Liver (tissue), 9 donors: Measurements from ENCODE around the gene SULT1B1. TPM values are rescaled to one million over a fixed set of nuclear protein-coding genes. Genes with fewer than 3 reads are reported as not detected.

Experiments used
- DNase-seq: peaks from one replicate; pipeline ENCODE4 v3.0.0-alpha.2; 2017; ENCODE audit warnings: low spot score
- H3K27ac ChIP-seq, 2 donors: one replicate each; pipeline ENCODE4 v1.7.0; 2013; ENCODE audit warnings: inconsistent platforms in 2 of 2, low read length in 2 of 2, control low read depth in 1 of 2, low read depth in 1 of 2, mild to moderate bottlenecking in 1 of 2
- H3K27me3 ChIP-seq, 4 donors: one replicate each; pipeline versions ENCODE4 v1.6.1 to v1.7.0; 2013; ENCODE audit warnings: low read length in 3 of 4, inconsistent platforms in 1 of 4, mild to moderate bottlenecking in 1 of 4, moderate library complexity in 1 of 4; ENCODE audit not compliant: control insufficient read depth in 4 of 4, insufficient read depth in 4 of 4
- H3K36me3 ChIP-seq, 4 donors: one replicate each; pipeline versions ENCODE4 v1.6.1 to v1.7.0; 2013; ENCODE audit warnings: low read length in 3 of 4, mild to moderate bottlenecking in 3 of 4, low read depth in 1 of 4, moderate library complexity in 1 of 4; ENCODE audit not compliant: control insufficient read depth in 4 of 4, insufficient read depth in 3 of 4
- H3K4me1 ChIP-seq, 4 donors: one replicate each; pipeline versions ENCODE4 v1.6.1 to v1.7.0; 2013; ENCODE audit warnings: low read length in 3 of 4, mild to moderate bottlenecking in 3 of 4, moderate library complexity in 1 of 4; ENCODE audit not compliant: control insufficient read depth in 4 of 4, insufficient read depth in 4 of 4
- H3K4me3 ChIP-seq, 3 donors: one replicate each; pipeline versions ENCODE4 v1.6.1 to v1.7.0; 2013; ENCODE audit warnings: low read length in 3 of 3, control low read depth in 1 of 3, low read depth in 1 of 3, mild to moderate bottlenecking in 1 of 3
- H3K9ac ChIP-seq, 2 donors: one replicate each; pipeline ENCODE4 v1.7.0; 2013; ENCODE audit warnings: low read length in 2 of 2, mild to moderate bottlenecking in 2 of 2, moderate library complexity in 2 of 2, control low read depth in 1 of 2, low read depth in 1 of 2
- H3K9me3 ChIP-seq, 4 donors: one replicate each; pipeline versions ENCODE4 v1.6.1 to v1.7.0; 2013; ENCODE audit warnings: low read length in 3 of 4; ENCODE audit not compliant: control insufficient read depth in 4 of 4
- FOXA1 ChIP-seq: IDR thresholded peaks from 2 replicates; pipeline ENCODE4 v1.6.1; 2016; ENCODE audit warnings: antibody characterized with exemption
- FOXA2 ChIP-seq: IDR thresholded peaks from 2 replicates; pipeline ENCODE4 v1.6.1; 2016; ENCODE audit warnings: antibody characterized with exemption
- HNF4A ChIP-seq, 2 donors: conservative IDR thresholded peaks; 2 replicates each; pipeline ENCODE4 v1.6.1; 2016; ENCODE audit warnings: antibody characterized with exemption in 2 of 2, mild to moderate bottlenecking in 2 of 2
- HNF4G ChIP-seq: IDR thresholded peaks from 2 replicates; pipeline ENCODE4 v1.6.1; 2016; ENCODE audit warnings: antibody characterized with exemption
- JUND ChIP-seq, 2 donors: IDR thresholded peaks; 2 replicates each; pipeline ENCODE4 v1.6.1; 2016; ENCODE audit warnings: antibody characterized with exemption in 2 of 2
- RAD21 ChIP-seq, 2 donors: IDR thresholded peaks; 2 replicates each; pipeline ENCODE4 v1.6.1; 2016; ENCODE audit warnings: antibody characterized with exemption in 2 of 2, mild to moderate bottlenecking in 2 of 2
- SP1 ChIP-seq: IDR thresholded peaks from 2 replicates; pipeline ENCODE4 v1.6.1; 2018; ENCODE audit warnings: antibody characterized with exemption, mild to moderate bottlenecking
- TAF1 ChIP-seq: conservative IDR thresholded peaks from 2 replicates; pipeline ENCODE4 v1.6.1; 2016; ENCODE audit warnings: antibody characterized with exemption, mild to moderate bottlenecking
- YY1 ChIP-seq: IDR thresholded peaks from 2 replicates; pipeline ENCODE4 v1.6.1; 2016; ENCODE audit warnings: antibody characterized with exemption, mild to moderate bottlenecking
- WGBS: extraction: QIAGEN DNeasy Blood & Tissue Kit; methylation state at CpG from one replicate; pipeline ENCODE4 v1.1.7; 2013; 5-methylcytosine and 5-hydroxymethylcytosine counted together
- polyA plus RNA-seq, 2 donors: library from polyadenylated mRNA; stranded (reverse) in 1 of 2; unstranded in 1 of 2; fragments of 200-250 nt in 1 of 2; fragments of >200 nt in 1 of 2; fragmentation: Nextera tagmentation in 1 of 2; extraction: Ambion mirVana in 1 of 2; gene quantifications; one replicate each; pipeline versions ENCODE4 v1.2.1 to v1.2.3, GENCODE V29; 2013 to 2015
- total RNA-seq, 2 donors: library from RNA; depleted of rRNA; stranded (reverse); fragments of >200 nt; gene quantifications; one replicate each; pipeline ENCODE4 v1.2.3, GENCODE V29; 2014
- TF ChIP-seq, protein P1 (sequence below): fragments of 150-350 bp; IDR thresholded peaks from 2 replicates; pipeline ENCODE4 v1.5.1; 2017; ENCODE audit warnings: improper control_type of control experiment, low read depth, low read length; ENCODE audit not compliant: missing input control
- TF ChIP-seq, protein P2 (sequence below): IDR thresholded peaks from 2 replicates; pipeline ENCODE4 v1.6.1; 2016; ENCODE audit warnings: antibody characterized with exemption
- TF ChIP-seq, protein P3 (sequence below): IDR thresholded peaks from 2 replicates; pipeline ENCODE4 v1.6.1; 2016; ENCODE audit warnings: antibody characterized with exemption
- TF ChIP-seq, protein P4 (sequence below): IDR thresholded peaks from 2 replicates; pipeline ENCODE4 v1.6.1; 2016; ENCODE audit warnings: antibody characterized with exemption, mild to moderate bottlenecking
- TF ChIP-seq, protein P5 (sequence below): IDR thresholded peaks from 2 replicates; pipeline ENCODE4 v1.6.1; 2016; ENCODE audit warnings: antibody characterized with exemption
- donor health status: healthy.
- donor health status: healthy.
- donor health status: healthy.
- donor health status: healthy.
- donor health status: healthy.

Gene SULT1B1
- total and polyA plus RNA-seq, 4 donors, result 0.28 to 30.5 (median 14.0) TPM

DNA sequence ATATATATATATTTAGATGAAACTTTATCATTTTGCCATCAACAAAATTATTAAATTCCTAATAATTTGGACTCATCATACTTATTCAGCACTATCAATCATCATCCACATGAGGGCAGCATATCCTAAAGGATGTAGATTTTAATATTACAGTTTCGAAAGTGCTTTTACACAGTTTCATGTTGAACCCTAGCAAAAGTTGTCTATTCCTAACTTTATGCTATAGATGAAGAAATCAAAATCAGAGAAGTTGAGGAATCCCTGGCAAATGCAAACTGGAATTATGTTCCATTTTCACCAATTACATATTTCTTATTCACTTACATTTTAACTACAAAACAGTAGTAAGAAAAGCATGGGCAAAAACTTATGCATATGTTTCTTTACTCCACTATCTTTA lies 70.8 kb downstream of the SULT1B1 start:
- Histone ChIP-seq H3K4me3 (no peak overlapping the region), H3K27ac (no peak overlapping the region), H3K27me3 (no peaks in the 10 kb centered on the region), H3K36me3 (no peaks in the 10 kb centered on the region), H3K4me1 (peaks cover 0 to 7% (median 4%) of the 10 kb centered on the region in 4 donors), H3K9me3 (no peaks in the 10 kb centered on the region), H3K9ac (peak overlapping the region; percentile 47 to 73)
- DNase-seq, result no peak
- TF ChIP-seq, protein P1, sequence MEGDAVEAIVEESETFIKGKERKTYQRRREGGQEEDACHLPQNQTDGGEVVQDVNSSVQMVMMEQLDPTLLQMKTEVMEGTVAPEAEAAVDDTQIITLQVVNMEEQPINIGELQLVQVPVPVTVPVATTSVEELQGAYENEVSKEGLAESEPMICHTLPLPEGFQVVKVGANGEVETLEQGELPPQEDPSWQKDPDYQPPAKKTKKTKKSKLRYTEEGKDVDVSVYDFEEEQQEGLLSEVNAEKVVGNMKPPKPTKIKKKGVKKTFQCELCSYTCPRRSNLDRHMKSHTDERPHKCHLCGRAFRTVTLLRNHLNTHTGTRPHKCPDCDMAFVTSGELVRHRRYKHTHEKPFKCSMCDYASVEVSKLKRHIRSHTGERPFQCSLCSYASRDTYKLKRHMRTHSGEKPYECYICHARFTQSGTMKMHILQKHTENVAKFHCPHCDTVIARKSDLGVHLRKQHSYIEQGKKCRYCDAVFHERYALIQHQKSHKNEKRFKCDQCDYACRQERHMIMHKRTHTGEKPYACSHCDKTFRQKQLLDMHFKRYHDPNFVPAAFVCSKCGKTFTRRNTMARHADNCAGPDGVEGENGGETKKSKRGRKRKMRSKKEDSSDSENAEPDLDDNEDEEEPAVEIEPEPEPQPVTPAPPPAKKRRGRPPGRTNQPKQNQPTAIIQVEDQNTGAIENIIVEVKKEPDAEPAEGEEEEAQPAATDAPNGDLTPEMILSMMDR, result peak; percentile 74
- TF ChIP-seq YY1, result no peak
- TF ChIP-seq, protein P2, sequence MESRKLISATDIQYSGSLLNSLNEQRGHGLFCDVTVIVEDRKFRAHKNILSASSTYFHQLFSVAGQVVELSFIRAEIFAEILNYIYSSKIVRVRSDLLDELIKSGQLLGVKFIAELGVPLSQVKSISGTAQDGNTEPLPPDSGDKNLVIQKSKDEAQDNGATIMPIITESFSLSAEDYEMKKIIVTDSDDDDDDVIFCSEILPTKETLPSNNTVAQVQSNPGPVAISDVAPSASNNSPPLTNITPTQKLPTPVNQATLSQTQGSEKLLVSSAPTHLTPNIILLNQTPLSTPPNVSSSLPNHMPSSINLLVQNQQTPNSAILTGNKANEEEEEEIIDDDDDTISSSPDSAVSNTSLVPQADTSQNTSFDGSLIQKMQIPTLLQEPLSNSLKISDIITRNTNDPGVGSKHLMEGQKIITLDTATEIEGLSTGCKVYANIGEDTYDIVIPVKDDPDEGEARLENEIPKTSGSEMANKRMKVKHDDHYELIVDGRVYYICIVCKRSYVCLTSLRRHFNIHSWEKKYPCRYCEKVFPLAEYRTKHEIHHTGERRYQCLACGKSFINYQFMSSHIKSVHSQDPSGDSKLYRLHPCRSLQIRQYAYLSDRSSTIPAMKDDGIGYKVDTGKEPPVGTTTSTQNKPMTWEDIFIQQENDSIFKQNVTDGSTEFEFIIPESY, result no peak
- TF ChIP-seq RAD21 (IDR thresholded peaks at IDR 0.05), result peak; percentile 93 to 95
- TF ChIP-seq, protein P3, sequence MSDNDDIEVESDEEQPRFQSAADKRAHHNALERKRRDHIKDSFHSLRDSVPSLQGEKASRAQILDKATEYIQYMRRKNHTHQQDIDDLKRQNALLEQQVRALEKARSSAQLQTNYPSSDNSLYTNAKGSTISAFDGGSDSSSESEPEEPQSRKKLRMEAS, result no peak
- no peak for TF ChIP-seq FOXA1
- 0% methylated on average over 1 of the region's 1 CpG for WGBS

DNA sequence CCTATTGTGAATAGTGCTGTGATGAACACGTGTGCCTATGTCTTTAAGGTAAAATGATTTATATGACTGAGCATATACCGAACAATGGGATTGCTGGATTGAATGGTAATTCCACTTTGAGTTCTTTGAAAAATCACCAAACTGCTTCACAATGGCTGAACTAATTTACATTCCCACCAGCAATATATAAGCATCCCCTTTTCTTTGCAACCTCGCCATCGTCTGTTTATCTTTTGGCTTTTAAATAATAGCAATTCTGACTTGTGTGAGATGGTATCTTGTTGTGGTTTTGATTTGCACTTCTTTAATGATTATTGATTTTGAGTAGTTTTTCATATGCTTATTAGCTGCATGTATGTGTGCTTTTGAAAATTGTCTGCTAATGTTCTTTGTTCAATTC lies 75.6 kb downstream of the SULT1B1 start:
- no peaks in the 10 kb centered on the region for H3K9me3 ChIP-seq
- 68% methylated on average over 4 of the region's 4 CpGs for WGBS
- TF ChIP-seq HNF4A (conservative IDR thresholded peaks at IDR 0.05), result no peak
- TF ChIP-seq, protein P4, sequence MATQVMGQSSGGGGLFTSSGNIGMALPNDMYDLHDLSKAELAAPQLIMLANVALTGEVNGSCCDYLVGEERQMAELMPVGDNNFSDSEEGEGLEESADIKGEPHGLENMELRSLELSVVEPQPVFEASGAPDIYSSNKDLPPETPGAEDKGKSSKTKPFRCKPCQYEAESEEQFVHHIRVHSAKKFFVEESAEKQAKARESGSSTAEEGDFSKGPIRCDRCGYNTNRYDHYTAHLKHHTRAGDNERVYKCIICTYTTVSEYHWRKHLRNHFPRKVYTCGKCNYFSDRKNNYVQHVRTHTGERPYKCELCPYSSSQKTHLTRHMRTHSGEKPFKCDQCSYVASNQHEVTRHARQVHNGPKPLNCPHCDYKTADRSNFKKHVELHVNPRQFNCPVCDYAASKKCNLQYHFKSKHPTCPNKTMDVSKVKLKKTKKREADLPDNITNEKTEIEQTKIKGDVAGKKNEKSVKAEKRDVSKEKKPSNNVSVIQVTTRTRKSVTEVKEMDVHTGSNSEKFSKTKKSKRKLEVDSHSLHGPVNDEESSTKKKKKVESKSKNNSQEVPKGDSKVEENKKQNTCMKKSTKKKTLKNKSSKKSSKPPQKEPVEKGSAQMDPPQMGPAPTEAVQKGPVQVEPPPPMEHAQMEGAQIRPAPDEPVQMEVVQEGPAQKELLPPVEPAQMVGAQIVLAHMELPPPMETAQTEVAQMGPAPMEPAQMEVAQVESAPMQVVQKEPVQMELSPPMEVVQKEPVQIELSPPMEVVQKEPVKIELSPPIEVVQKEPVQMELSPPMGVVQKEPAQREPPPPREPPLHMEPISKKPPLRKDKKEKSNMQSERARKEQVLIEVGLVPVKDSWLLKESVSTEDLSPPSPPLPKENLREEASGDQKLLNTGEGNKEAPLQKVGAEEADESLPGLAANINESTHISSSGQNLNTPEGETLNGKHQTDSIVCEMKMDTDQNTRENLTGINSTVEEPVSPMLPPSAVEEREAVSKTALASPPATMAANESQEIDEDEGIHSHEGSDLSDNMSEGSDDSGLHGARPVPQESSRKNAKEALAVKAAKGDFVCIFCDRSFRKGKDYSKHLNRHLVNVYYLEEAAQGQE, result no peak
- TF ChIP-seq HNF4G, result no peak
- TF ChIP-seq, protein P5, sequence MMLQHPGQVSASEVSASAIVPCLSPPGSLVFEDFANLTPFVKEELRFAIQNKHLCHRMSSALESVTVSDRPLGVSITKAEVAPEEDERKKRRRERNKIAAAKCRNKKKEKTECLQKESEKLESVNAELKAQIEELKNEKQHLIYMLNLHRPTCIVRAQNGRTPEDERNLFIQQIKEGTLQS, result no peak
- no peak for TF ChIP-seq FOXA1
- TF ChIP-seq SP1, result no peak
- no peak for TF ChIP-seq JUND (IDR thresholded peaks at IDR 0.05)
- TF ChIP-seq FOXA2, result no peak
- TF ChIP-seq TAF1, result no peak

More for the DNA sequence above, 75.6 kb downstream of the SULT1B1 start:
- Histone ChIP-seq H3K27ac (no peak overlapping the region), H3K36me3 (no peaks in the 10 kb centered on the region), H3K9ac (no peak overlapping the region), H3K4me3 (no peak overlapping the region), H3K27me3 (no peaks in the 10 kb centered on the region), H3K4me1 (peaks cover 0 to 6% (median 2%) of the 10 kb centered on the region in 4 donors)
- DNase-seq, result no peak

Other genes starting within 250 kb of the SULT1B1 start
- gene UGT2A2, start 121.0 kb downstream of the SULT1B1 start, total RNA-seq, result not detected
- gene UGT2A2, start 121.0 kb downstream of the SULT1B1 start, polyA plus RNA-seq, result not detected
- under 1 TPM; 0.05 to 0.17 TPM for gene UGT2A1, start 107.4 kb downstream of the SULT1B1 start, total RNA-seq
- gene UGT2A1, start 107.4 kb downstream of the SULT1B1 start, polyA plus RNA-seq, result 1 to 10 TPM in 1 of 2 donors, under 1 TPM in 1; 0.33 to 6.6 TPM
- 10 to 100 TPM; 14.7 to 63.0 TPM for gene SULT1E1, start 99.5 kb upstream of the SULT1B1 start, total RNA-seq
- 10 to 100 TPM in 1 of 2 donors, 1 to 10 TPM in 1; 1.8 to 26.0 TPM for gene SULT1E1, start 99.5 kb upstream of the SULT1B1 start, polyA plus RNA-seq
- not detected for gene CSN1S1, start 170.4 kb upstream of the SULT1B1 start, total RNA-seq
- not detected for gene CSN1S1, start 170.4 kb upstream of the SULT1B1 start, polyA plus RNA-seq
- gene CSN2, start 205.1 kb upstream of the SULT1B1 start, total RNA-seq, result not detected
- gene CSN2, start 205.1 kb upstream of the SULT1B1 start, polyA plus RNA-seq, result not detected
- gene STATH, start 235.3 kb upstream of the SULT1B1 start, total RNA-seq, result not detected
- not detected for gene STATH, start 235.3 kb upstream of the SULT1B1 start, polyA plus RNA-seq